ENCODE results near the gene ABCC8. TPM values are rescaled to one million over a fixed set of nuclear protein-coding genes. Genes with fewer than 3 reads are reported as not detected.

The ABCC8 gene
- total and polyA plus RNA-seq, 2 donors (not counting 3 experiments of a cell fraction or from before 2014, with no cell fraction given), result not detected

- H3K4me1 ChIP-seq (ENCODE audit: control insufficient read depth, extremely low read depth, insufficient read depth, low read length), result no peaks in the 10 kb centered on the region
- dilution Hi-C loops (cut with MboI; ENCODE audit: extremely low pct_ligation_motif_present, low sequenced_read_pairs), result no loop called here
- intact Hi-C loops (cut with micrococcal nuclease), result no loop called here
- BruUV-seq (replicated peaks), result no TSS peak
- no peak overlapping the region for H3K9ac ChIP-seq (replicated peaks; ENCODE audit: extremely low read depth, insufficient read depth, low read length)
- H3K36me3 ChIP-seq (ENCODE audit: control insufficient read depth in 2 of 2, extremely low read depth in 1 of 2, insufficient read depth in 2 of 2, low read length in 2 of 2), result no peaks in the 10 kb centered on the region
- DNase-seq (ENCODE audit: low read depth, low spot score) (no peak), FAIRE-seq (no peak)
- POLR2A ChIA-PET, result no interaction called here
- no peaks in the 10 kb centered on the region for H3K9me1 ChIP-seq (replicated peaks; ENCODE audit: control insufficient read depth, extremely low read depth, insufficient read depth, low read length)
- no peak overlapping the region for H3K27ac ChIP-seq (ENCODE audit: insufficient read depth, low read depth, low read length)
- H2AFZ ChIP-seq (ENCODE audit: low read depth, low read length), result no peak overlapping the region
- no peaks in the 10 kb centered on the region for H4K20me1 ChIP-seq (replicated peaks; ENCODE audit: control insufficient read depth, extremely low read depth, insufficient read depth, low read length)
- no peak for TF ChIP-seq JUN (IDR thresholded peaks at IDR 0.05; ENCODE audit: borderline replicate concordance, insufficient read depth, insufficient read length, low read depth)
- TF ChIP-seq GATA2 (IDR thresholded peaks at IDR 0.05; ENCODE audit: insufficient read depth, insufficient read length, low read depth, low read length), result no peak
- TF ChIP-seq FOS (IDR thresholded peaks at IDR 0.05; ENCODE audit: borderline replicate concordance, insufficient read depth, low read length), result no peak
- TF ChIP-seq CTCF (IDR thresholded peaks at IDR 0.05; ENCODE audit: extremely low read depth in 1 of 2, insufficient read depth in 1 of 2, low read depth in 1 of 2, low read length in 2 of 2), result no peak
- no peak for TF ChIP-seq MYC (IDR thresholded peaks at IDR 0.05; ENCODE audit: low read depth, low read length)
- no peak for TF ChIP-seq POLR2A (IDR thresholded peaks at IDR 0.05; ENCODE audit: low read depth, low read length)
- no peak for TF ChIP-seq POLR2AphosphoS5 (IDR thresholded peaks at IDR 0.05; ENCODE audit: insufficient read depth, low read depth, low read length)
- TF ChIP-seq MAX (IDR thresholded peaks at IDR 0.05; ENCODE audit: insufficient read depth, insufficient read length), result no peak
- no peak for TF ChIP-seq EZH2 (IDR thresholded peaks at IDR 0.05; ENCODE audit: borderline replicate concordance, low read depth, low read length, severe bottlenecking)
- no peak overlapping the region for H3K4me3 ChIP-seq (replicated peaks in 1 of 3; ENCODE audit: insufficient read depth in 1 of 3, low read depth in 1 of 3, low read length in 3 of 3)
- H3K79me2 ChIP-seq (ENCODE audit: control insufficient read depth, insufficient read depth, low read length), result no peaks in the 10 kb centered on the region
- CTCF ChIA-PET, result no interaction called here
- H3K4me2 ChIP-seq (ENCODE audit: insufficient read depth, low read length), result no peak overlapping the region
- H3K27me3 ChIP-seq (ENCODE audit: control insufficient read depth in 2 of 2, insufficient read depth in 2 of 2, low read length in 2 of 2), result peaks cover 0 to 2% of the 10 kb centered on the region in 2 experiments
- no peaks in the 10 kb centered on the region for H3K9me3 ChIP-seq (replicated peaks; ENCODE audit: control insufficient read depth, insufficient read depth, low read length)
Observed at GRCh38 chr11:17488563-17488962, 11.9 kb upstream of the ABCC8 start.

All from endothelial cell of umbilical vein (primary cell).